Tibial artery (tissue), 4 donors: Measurements from ENCODE around the gene DHDDS.

Source experiments
- DNase-seq, 2 donors: peaks; one replicate each; pipeline ENCODE4 v3.0.0-alpha.2; 2019
- H3K27ac ChIP-seq, 2 donors: fragments of 200-600 bp; sonication (generic) in 1 of 2; 1 replicate in 1 of 2; 2 replicates in 1 of 2; pipeline ENCODE4 v1.5.1; 2018 to 2019; ENCODE audit warnings: mild to moderate bottlenecking in 1 of 2
- H3K27me3 ChIP-seq, 2 donors: fragments of 200-600 bp; sonication (generic) in 1 of 2; one replicate each; pipeline versions ENCODE4 v1.5.1 to v1.6.0; 2016 to 2019
- H3K36me3 ChIP-seq, 3 donors: fragments of 200-600 bp; sonication (generic) in 2 of 3; one replicate each; pipeline ENCODE4 v1.5.1; 2016 to 2019; ENCODE audit warnings: mild to moderate bottlenecking in 2 of 3
- H3K4me1 ChIP-seq, 4 donors: fragments of 200-600 bp; sonication (generic) in 2 of 4; 1 replicate in 3 of 4; 2 replicates in 1 of 4; pipeline ENCODE4 v1.5.1; 2016 to 2019
- H3K4me3 ChIP-seq, 2 donors: fragments of 200-600 bp; sonication (generic) in 1 of 2; 1 replicate in 1 of 2; 2 replicates in 1 of 2; pipeline ENCODE4 v1.5.1; 2018 to 2019; ENCODE audit warnings: mild to moderate bottlenecking in 2 of 2
- H3K9me3 ChIP-seq, 3 donors: fragments of 200-600 bp; sonication (generic) in 1 of 3; one replicate each; pipeline ENCODE4 v1.5.1; 2016 to 2019
- intact Hi-C: fragments of 100-400 bp; cut with DNase I; formaldehyde crosslinking; loops from one replicate; pipeline ENCODE4 v1.15.0; 2023; ENCODE audit warnings: low total_unique reads
- TF ChIP-seq, protein P1 (sequence below), 2 experiments: fragments of 200-600 bp in 1 of 2; fragments of 450-650 bp in 1 of 2; IDR thresholded peaks; one replicate each; pipeline ENCODE4 v1.5.1; 2017 to 2019; ENCODE audit warnings: antibody characterized with exemption in 2 of 2, mild to moderate bottlenecking in 1 of 2, moderate library complexity in 1 of 2

DHDDS gene

DNA sequence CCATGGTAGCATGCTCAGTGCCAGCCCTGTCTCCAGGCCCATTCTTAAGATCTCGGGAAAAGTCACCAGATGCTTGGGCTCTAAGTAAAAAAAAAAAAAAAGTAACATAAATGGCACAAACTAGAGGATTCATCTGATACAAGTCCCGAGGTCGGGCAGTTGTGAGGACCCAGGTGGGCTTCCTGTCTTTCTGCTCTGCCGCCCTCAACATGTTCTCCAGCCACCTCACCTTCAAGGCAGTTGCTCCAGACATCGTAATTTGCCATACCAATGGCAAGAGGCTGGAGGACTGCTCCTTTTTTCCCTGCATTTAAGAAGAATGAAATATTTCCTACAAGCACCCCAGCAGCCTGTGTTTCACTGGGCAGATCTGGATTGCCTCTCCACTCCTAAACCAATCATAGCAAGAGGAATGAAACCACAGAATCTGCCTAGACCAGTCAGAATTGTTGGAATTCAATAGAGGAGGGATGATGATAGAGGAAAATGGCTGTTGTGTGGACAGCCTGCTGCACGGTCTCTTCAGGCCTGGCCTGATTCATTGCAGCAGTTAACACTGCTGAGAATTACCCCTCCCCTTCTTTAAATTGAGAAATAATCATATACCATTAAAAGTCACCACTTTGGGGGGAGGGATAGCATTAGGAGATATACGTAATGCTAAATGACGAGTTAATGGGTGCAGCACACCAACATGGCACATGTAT, 45.5 kb downstream of the DHDDS start:
- Histone ChIP-seq H3K4me1 (peaks cover 0 to 14% (median 10%) of the 10 kb centered on the region in 4 donors), H3K27me3 (no peaks in the 10 kb centered on the region), H3K27ac (no peak overlapping the region), H3K9me3 (no peaks in the 10 kb centered on the region), H3K4me3 (no peak overlapping the region), H3K36me3 (peaks cover 32 to 61% (median 59%) of the 10 kb centered on the region in 3 donors)
- DNase-seq = no peak
- TF ChIP-seq, protein P1, sequence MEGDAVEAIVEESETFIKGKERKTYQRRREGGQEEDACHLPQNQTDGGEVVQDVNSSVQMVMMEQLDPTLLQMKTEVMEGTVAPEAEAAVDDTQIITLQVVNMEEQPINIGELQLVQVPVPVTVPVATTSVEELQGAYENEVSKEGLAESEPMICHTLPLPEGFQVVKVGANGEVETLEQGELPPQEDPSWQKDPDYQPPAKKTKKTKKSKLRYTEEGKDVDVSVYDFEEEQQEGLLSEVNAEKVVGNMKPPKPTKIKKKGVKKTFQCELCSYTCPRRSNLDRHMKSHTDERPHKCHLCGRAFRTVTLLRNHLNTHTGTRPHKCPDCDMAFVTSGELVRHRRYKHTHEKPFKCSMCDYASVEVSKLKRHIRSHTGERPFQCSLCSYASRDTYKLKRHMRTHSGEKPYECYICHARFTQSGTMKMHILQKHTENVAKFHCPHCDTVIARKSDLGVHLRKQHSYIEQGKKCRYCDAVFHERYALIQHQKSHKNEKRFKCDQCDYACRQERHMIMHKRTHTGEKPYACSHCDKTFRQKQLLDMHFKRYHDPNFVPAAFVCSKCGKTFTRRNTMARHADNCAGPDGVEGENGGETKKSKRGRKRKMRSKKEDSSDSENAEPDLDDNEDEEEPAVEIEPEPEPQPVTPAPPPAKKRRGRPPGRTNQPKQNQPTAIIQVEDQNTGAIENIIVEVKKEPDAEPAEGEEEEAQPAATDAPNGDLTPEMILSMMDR (IDR thresholded peaks at IDR 0.05) = no peak
- intact Hi-C loops = no loop called here

DNA sequence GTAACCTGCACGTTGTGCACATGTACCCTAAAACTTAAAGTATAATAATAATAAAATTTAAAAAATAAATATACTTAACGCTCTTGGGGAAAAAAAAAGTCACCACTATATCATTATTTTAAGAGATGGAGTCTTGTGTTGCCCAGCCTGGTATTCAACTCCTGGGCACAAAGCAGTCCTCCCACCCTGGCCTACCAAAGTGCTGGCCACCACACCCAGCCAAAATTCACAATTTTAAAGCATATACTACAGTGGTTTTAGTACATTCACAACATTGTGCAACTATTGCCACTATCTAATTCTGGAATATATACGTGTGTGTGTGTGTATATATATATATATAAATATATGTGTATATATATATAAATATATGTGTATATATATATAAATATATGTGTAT, 46.0 kb downstream of the DHDDS start:
- H3K36me3 ChIP-seq = peaks cover 32 to 61% (median 59%) of the 10 kb centered on the region in 3 donors
- intact Hi-C loops = no loop called here
- H3K9me3 ChIP-seq = no peaks in the 10 kb centered on the region
- TF ChIP-seq, protein P1 (IDR thresholded peaks at IDR 0.05) = no peak
- peaks cover 0 to 14% (median 10%) of the 10 kb centered on the region in 4 donors for H3K4me1 ChIP-seq
- DNase-seq = no peak
- H3K27me3 ChIP-seq = no peaks in the 10 kb centered on the region
- no peak overlapping the region for H3K27ac ChIP-seq
- no peak overlapping the region for H3K4me3 ChIP-seq

DNA sequence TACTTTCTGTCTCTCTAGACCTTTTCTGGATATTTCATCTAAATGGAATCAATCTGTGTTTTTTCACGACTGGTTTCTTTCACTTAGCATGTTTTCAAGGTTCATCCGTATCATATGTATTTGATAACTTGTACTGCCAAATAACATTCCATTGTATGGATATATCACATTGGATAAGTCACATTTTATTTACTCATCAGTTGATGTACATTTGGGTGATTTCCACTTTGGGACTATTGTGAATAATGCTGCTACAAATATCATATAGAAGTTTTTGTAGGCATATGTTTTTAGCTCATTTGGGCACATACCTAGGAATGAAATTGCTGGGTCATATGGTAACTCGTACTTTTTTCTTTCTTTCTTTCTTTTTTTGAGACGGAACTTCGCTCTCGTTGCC, 46.9 kb downstream of the DHDDS start:
- no peak for DNase-seq
- Histone ChIP-seq H3K4me1 (peaks cover 0 to 7% (median 2%) of the 10 kb centered on the region in 4 donors), H3K27ac (no peak overlapping the region), H3K9me3 (no peaks in the 10 kb centered on the region), H3K36me3 (peaks cover 29 to 60% (median 55%) of the 10 kb centered on the region in 3 donors), H3K27me3 (no peaks in the 10 kb centered on the region), H3K4me3 (no peak overlapping the region)
- intact Hi-C loops = no loop called here
- TF ChIP-seq, protein P1 (IDR thresholded peaks at IDR 0.05) = no peak

DNA sequence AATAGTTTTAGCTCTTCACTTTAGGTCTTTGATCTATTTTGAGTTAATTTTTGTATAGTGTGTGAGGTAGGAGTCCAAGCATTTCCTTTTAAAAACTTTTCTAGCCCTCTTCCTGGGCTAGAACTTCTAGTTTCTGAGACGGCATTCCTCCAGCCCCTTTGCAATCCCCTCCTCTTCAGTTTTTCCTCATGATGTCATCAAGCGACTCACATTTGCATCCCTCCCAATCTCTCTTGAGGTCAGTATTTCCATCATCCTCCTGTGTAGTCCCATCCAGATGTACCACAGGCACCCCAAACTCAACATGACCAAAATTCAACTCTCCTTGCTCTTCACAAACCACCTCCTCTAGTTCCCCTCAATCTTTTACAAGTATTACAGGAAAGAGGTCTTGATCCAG, 50.8 kb downstream of the DHDDS start:
- Histone ChIP-seq H3K27ac (no peak overlapping the region), H3K4me3 (no peak overlapping the region)

DNA sequence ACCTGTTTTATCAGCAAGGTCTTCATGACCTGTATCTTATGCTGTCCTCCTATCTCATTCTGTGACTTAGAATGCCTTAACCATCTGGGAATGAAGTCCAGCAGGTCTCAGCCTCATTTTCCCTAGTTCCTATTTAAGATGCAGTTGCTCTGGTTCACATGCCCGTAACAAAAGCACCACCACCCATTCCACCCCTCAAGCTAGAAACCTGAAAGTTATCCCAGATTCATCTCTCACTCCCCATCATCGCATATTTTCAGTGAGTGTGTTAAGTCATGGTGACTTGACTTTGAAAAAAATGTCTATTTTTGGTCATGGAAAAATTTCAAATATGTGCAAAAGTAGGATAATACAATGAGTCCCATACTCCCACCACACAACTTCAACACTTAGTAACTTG, 51.9 kb downstream of the DHDDS start:
- H3K9me3 ChIP-seq = no peaks in the 10 kb centered on the region
- no peaks in the 10 kb centered on the region for H3K27me3 ChIP-seq
- no peak overlapping the region for H3K27ac ChIP-seq
- no peak overlapping the region for H3K4me3 ChIP-seq
- no peaks in the 10 kb centered on the region for H3K4me1 ChIP-seq
- H3K36me3 ChIP-seq = peaks cover 0 to 23% (median 21%) of the 10 kb centered on the region in 3 donors
- TF ChIP-seq, protein P1 (IDR thresholded peaks at IDR 0.05) = no peak
- DNase-seq = peak in 1 of 2 donors; percentile 2
- intact Hi-C loops = no loop called here

More for the DNA sequence above, 50.8 kb downstream of the DHDDS start:
- TF ChIP-seq, protein P1 (IDR thresholded peaks at IDR 0.05) = no peak
- intact Hi-C loops = no loop called here
- Histone ChIP-seq H3K27me3 (no peaks in the 10 kb centered on the region), H3K9me3 (no peaks in the 10 kb centered on the region), H3K36me3 (peaks cover 2 to 29% (median 23%) of the 10 kb centered on the region in 3 donors), H3K4me1 (no peaks in the 10 kb centered on the region)
- no peak for DNase-seq
